Neutrophil (primary cell): ENCODE results near the gene C1orf21.

Source experiments
- H3K27ac ChIP-seq: fragments of 200-600 bp; sonication (generic); 2 replicates; pipeline ENCODE4 v1.5.1; 2016; ENCODE audit warnings: mild to moderate bottlenecking, moderate library complexity
- H3K27me3 ChIP-seq: fragments of 200-600 bp; sonication (generic); 2 replicates; pipeline ENCODE4 v1.6.0; 2016; ENCODE audit warnings: mild to moderate bottlenecking
- H3K36me3 ChIP-seq: fragments of 200-600 bp; sonication (generic); 2 replicates; pipeline ENCODE4 v1.5.1; 2017
- H3K4me1 ChIP-seq, 2 experiments: fragments of 200-600 bp in 1 of 2; sonication (generic) in 1 of 2; 1 replicate in 1 of 2; 2 replicates in 1 of 2; pipeline versions ENCODE4 v1.5.1 to v1.6.1; 2013 to 2016; ENCODE audit warnings: low read depth in 1 of 2, low read length in 1 of 2, mild to moderate bottlenecking in 1 of 2, moderate library complexity in 1 of 2; ENCODE audit not compliant: control insufficient read depth in 1 of 2, insufficient read depth in 1 of 2
- H3K4me3 ChIP-seq, 2 experiments: fragments of 200-600 bp in 1 of 2; sonication (generic) in 1 of 2; 1 replicate in 1 of 2; 2 replicates in 1 of 2; pipeline ENCODE4 v1.5.1; 2013 to 2016; ENCODE audit warnings: low read depth in 1 of 2, low read length in 1 of 2, mild to moderate bottlenecking in 1 of 2, moderate library complexity in 1 of 2
- H3K9me3 ChIP-seq: fragments of 200-600 bp; sonication (generic); 2 replicates; pipeline ENCODE4 v1.5.1; 2016
- TF ChIP-seq, protein P1 (sequence below): fragments of 200-600 bp; sonication (generic); IDR thresholded peaks from 2 replicates; pipeline ENCODE4 v1.5.1; 2016; ENCODE audit warnings: antibody characterized with exemption

The C1orf21 gene

GRCh38 chr1:184387476-184388318 is 868 bp downstream of the C1orf21 start:
- H3K4me3 ChIP-seq: peak overlapping the region; percentile 43 to 60
- H3K27me3 ChIP-seq: peaks cover 78% of the 10 kb centered on the region
- no peak overlapping the region for H3K27ac ChIP-seq
- TF ChIP-seq, protein P1, sequence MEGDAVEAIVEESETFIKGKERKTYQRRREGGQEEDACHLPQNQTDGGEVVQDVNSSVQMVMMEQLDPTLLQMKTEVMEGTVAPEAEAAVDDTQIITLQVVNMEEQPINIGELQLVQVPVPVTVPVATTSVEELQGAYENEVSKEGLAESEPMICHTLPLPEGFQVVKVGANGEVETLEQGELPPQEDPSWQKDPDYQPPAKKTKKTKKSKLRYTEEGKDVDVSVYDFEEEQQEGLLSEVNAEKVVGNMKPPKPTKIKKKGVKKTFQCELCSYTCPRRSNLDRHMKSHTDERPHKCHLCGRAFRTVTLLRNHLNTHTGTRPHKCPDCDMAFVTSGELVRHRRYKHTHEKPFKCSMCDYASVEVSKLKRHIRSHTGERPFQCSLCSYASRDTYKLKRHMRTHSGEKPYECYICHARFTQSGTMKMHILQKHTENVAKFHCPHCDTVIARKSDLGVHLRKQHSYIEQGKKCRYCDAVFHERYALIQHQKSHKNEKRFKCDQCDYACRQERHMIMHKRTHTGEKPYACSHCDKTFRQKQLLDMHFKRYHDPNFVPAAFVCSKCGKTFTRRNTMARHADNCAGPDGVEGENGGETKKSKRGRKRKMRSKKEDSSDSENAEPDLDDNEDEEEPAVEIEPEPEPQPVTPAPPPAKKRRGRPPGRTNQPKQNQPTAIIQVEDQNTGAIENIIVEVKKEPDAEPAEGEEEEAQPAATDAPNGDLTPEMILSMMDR: no peak
- H3K36me3 ChIP-seq: no peaks in the 10 kb centered on the region
- no peaks in the 10 kb centered on the region for H3K9me3 ChIP-seq
- peaks cover 13 to 25% of the 10 kb centered on the region in 2 experiments for H3K4me1 ChIP-seq

DNA sequence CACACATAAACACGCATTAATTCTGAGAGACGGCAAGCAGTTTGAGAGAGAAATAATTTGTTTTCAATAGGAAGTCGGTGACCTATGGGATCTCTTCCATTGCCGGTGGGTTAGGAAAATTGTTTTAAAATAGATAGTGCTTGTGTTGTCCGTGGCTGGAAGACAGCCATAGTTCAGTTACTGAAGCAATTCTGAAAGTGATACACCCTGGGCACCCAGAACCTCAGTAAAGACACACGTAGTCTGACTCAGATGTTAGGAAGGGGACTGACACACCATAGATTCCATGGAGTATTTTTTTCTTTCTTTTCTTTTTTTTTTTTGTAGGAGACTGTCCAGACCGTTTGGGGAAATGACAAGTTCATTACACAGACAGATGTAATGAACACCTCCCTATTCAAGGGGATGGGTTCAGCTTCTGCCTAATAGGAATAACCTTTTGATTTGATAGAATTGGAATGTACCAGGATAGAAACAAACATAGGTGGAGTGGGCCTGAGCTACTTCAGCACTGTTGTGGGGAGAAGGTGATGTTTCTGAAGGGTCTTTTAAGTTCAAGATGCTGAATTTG is 1.6 kb downstream of the C1orf21 start:
- Histone ChIP-seq H3K4me3 (peak overlapping the region in 1 of 2 experiments; percentile 60), H3K36me3 (no peaks in the 10 kb centered on the region), H3K9me3 (no peaks in the 10 kb centered on the region), H3K27me3 (peaks cover 73% of the 10 kb centered on the region), H3K27ac (no peak overlapping the region), H3K4me1 (peaks cover 13 to 25% of the 10 kb centered on the region in 2 experiments)
- TF ChIP-seq, protein P1: no peak

DNA sequence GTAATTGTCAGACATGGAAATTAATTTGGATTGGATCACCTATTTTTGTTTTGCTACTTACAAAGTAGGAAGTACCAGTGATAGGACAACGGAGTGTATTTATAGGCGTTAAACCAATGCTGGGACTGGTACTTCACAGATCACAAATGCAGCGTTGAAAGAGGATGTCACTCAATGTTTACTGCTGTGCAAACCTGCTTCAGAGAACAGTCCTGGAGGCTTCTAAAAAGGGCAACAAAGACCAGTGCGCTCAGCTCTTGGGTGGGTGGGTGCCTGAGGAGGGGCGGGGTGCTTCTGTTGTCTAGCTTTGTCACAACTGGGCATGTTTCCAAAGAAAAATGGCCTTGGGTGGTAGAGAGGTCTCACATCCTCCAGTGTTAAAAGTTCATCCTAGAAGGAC is 2.1 kb downstream of the C1orf21 start:
- Histone ChIP-seq H3K36me3 (no peaks in the 10 kb centered on the region), H3K9me3 (no peaks in the 10 kb centered on the region), H3K27me3 (peaks cover 67% of the 10 kb centered on the region), H3K27ac (no peak overlapping the region), H3K4me3 (no peak overlapping the region), H3K4me1 (peaks cover 13 to 25% of the 10 kb centered on the region in 2 experiments)
- TF ChIP-seq, protein P1: no peak

DNA sequence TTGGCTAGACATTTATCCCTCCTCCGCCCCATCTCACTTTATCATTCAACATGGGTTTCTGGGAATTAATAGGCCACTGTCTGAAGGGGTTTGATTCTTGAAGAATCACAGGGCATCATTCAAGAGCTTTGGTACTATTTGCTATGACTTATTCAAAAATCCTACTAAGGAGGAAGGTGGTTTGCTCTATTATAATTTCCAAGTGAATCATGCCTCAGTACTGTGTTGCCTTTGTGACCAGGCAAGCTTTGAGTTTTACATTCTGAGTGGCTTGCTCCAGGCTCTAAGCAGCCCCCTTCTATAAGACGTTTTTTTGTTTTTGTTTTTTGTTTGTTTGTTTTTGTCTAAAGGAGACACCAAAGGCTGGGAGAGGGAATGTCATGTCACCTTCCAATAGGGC is 2.6 kb downstream of the C1orf21 start:
- no peaks in the 10 kb centered on the region for H3K9me3 ChIP-seq
- no peak overlapping the region for H3K4me3 ChIP-seq
- peaks cover 62% of the 10 kb centered on the region for H3K27me3 ChIP-seq
- peaks cover 13 to 25% of the 10 kb centered on the region in 2 experiments for H3K4me1 ChIP-seq
- TF ChIP-seq, protein P1: no peak
- H3K36me3 ChIP-seq: no peaks in the 10 kb centered on the region
- no peak overlapping the region for H3K27ac ChIP-seq

GRCh38 chr1:184390889-184391288 is 4.1 kb downstream of the C1orf21 start:
- Histone ChIP-seq H3K27me3 (peaks cover 48% of the 10 kb centered on the region), H3K4me3 (no peak overlapping the region), H3K4me1 (peaks cover 13 to 25% of the 10 kb centered on the region in 2 experiments), H3K27ac (no peak overlapping the region), H3K36me3 (no peaks in the 10 kb centered on the region), H3K9me3 (no peaks in the 10 kb centered on the region)
- TF ChIP-seq, protein P1: no peak
